Calu3 (cell line): Measurements from ENCODE around the gene HSPA1L. TPM values are rescaled to one million over a fixed set of nuclear protein-coding genes. Genes with fewer than 3 reads are reported as not detected.

ENCODE experiments used
- BruUV-seq: library from RNA; stranded (reverse); fragments of 400-500 nt; replicated peaks from 2 replicates; lab custom pipeline; 2021; lab: Mats Ljungman, UMichigan
- CTCF ChIA-PET: fragments of 300-600 bp; sonication (Branson Sonifier 250); formaldehyde crosslinking; loops from one replicate; lab custom pipeline; 2022; ENCODE audit warnings: antibody characterized with exemption; lab: Charles Lee
- DNase-seq: peaks from one replicate; pipeline ENCODE4 v3.0.0; 2022
- H3K27ac Mint-ChIP-seq: one replicate; pipeline ENCODE4 v1.8.0; 2022; ENCODE audit warnings: mixed read lengths; ENCODE audit not compliant: unreplicated experiment
- H3K27me3 Mint-ChIP-seq: one replicate; pipeline ENCODE4 v1.8.0; 2022; ENCODE audit warnings: mixed read lengths; ENCODE audit not compliant: unreplicated experiment
- H3K36me3 Mint-ChIP-seq: one replicate; pipeline ENCODE4 v1.8.0; 2022; ENCODE audit warnings: mild to moderate bottlenecking, moderate library complexity, mixed read lengths; ENCODE audit not compliant: insufficient read depth, unreplicated experiment
- H3K4me1 Mint-ChIP-seq: one replicate; pipeline ENCODE4 v1.8.0; 2022; ENCODE audit warnings: mild to moderate bottlenecking, low read depth, mixed read lengths; ENCODE audit not compliant: unreplicated experiment
- H3K4me3 Mint-ChIP-seq: one replicate; pipeline ENCODE4 v1.8.0; 2022; ENCODE audit warnings: mild to moderate bottlenecking, low read depth, moderate library complexity, mixed read lengths; ENCODE audit not compliant: unreplicated experiment
- H3K9me3 Mint-ChIP-seq: one replicate; pipeline ENCODE4 v1.8.0; 2022; ENCODE audit warnings: low read depth, mixed read lengths; ENCODE audit not compliant: unreplicated experiment
- CTCF ChIP-seq: fragments of 200-600 bp; IDR thresholded peaks from one replicate; pipeline ENCODE4 v1.8.0; 2022; ENCODE audit warnings: antibody characterized with exemption; ENCODE audit not compliant: unreplicated experiment
- intact Hi-C: fragments of 100-400 bp; cut with micrococcal nuclease; formaldehyde crosslinking; loops from one replicate; pipeline ENCODE4 v1.10.0; 2022; ENCODE audit not compliant: unreplicated experiment
- total RNA-seq: library from RNA; stranded (reverse); gene quantifications from 2 replicates; pipeline ENCODE4 v1.2.3, GENCODE V29; 2022

The HSPA1L gene
- total RNA-seq, 1 experiment from 2014 or later: 4.2 TPM

DNA sequence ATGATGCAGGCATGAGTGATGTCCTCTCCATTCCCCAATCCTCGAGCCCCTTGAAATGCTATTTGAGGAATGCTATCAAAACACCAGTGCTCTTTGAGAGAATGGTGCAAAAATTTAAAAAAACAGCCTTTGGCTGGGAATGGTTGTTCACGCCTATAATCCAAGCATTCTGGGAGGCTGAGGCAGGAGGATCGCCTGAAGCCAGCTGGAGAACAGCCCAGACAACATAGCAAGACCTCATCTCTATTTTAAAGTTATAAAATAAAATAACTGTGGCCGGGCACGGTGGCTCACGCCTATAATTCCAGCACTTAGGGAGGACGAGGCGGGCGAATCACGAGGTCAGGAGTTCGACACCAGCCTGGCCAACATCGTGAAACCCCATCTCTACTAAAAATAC, 15.3 kb downstream of the HSPA1L start:
- peaks cover 95% of the 10 kb centered on the region for H3K36me3 Mint-ChIP-seq
- H3K27ac Mint-ChIP-seq: no peak overlapping the region
- BruUV-seq: no TSS peak
- DNase-seq: no peak
- no peaks in the 10 kb centered on the region for H3K27me3 Mint-ChIP-seq
- H3K9me3 Mint-ChIP-seq: no peaks in the 10 kb centered on the region
- TF ChIP-seq CTCF: no peak
- H3K4me3 Mint-ChIP-seq: no peak overlapping the region
- intact Hi-C loops: no loop called here
- H3K4me1 Mint-ChIP-seq: no peaks in the 10 kb centered on the region
- CTCF ChIA-PET: interaction anchor here (1.2 kb wide), 1 partner anchor 25 kb away, joined by 5 read pairs; no protein-coding TSS in a partner anchor

DNA sequence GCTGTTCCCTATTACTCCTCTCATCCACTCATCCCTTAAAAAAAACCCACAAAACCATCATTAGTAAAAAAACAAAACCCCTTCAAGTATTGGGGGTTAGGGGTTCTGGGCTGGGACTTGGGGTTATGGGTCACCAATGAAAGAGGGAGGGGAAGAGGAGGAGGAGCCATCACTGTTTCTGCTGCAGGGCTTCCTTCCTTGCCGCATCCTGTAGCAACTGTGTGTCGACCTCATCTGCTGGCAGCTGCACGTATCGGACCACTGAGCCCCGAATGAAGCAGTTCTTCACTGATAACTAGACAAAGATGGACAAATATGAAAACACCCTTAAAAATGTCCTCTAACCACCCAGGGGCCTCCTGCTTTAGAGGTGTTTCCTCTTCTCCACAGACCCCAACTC, 17.5 kb downstream of the HSPA1L start:
- Mint-ChIP-seq H3K4me3 (no peak overlapping the region), H3K27ac (no peak overlapping the region), H3K9me3 (no peaks in the 10 kb centered on the region), H3K27me3 (no peaks in the 10 kb centered on the region), H3K4me1 (peaks cover 22% of the 10 kb centered on the region), H3K36me3 (peaks cover 95% of the 10 kb centered on the region)
- CTCF ChIA-PET: interaction anchor here (0.6 kb wide), 1 partner anchor 527 kb away, joined by 3 read pairs; no protein-coding TSS in a partner anchor
- DNase-seq: no peak
- intact Hi-C loops: no loop called here
- no TSS peak for BruUV-seq
- no peak for TF ChIP-seq CTCF

GRCh38 chr6:31796993-31797385, 18.1 kb downstream of the HSPA1L start:
- Mint-ChIP-seq H3K9me3 (no peaks in the 10 kb centered on the region), H3K27me3 (no peaks in the 10 kb centered on the region), H3K4me1 (peaks cover 28% of the 10 kb centered on the region), H3K4me3 (no peak overlapping the region), H3K27ac (no peak overlapping the region), H3K36me3 (peaks cover 95% of the 10 kb centered on the region)
- CTCF ChIA-PET: interaction anchor here (0.6 to 1.6 kb wide), 3 partner anchors 10 to 527 kb away, joined by 3 to 17 read pairs (median 3); partner anchors contain the start of gene LSM2
- TF ChIP-seq CTCF: no peak
- intact Hi-C loops: no loop called here
- no peak for DNase-seq
- BruUV-seq: no TSS peak

GRCh38 chr6:31795616-31796298, 19.3 kb downstream of the HSPA1L start, which contains the start of gene VARS1:
Gene VARS1 (minus strand): TSS chr6:31795752. CDS start chr6:31795217, 535 bp downstream.
- Mint-ChIP-seq H3K27me3 (no peaks in the 10 kb centered on the region), H3K27ac (peak within 1 kb of the TSS; percentile 93), H3K9me3 (no peaks in the 10 kb centered on the region), H3K36me3 (peaks cover 94% of the 10 kb centered on the region), H3K4me3 (peak within 1 kb of the TSS; percentile 84), H3K4me1 (peaks cover 40% of the 10 kb centered on the region)
- CTCF ChIA-PET: interaction anchor here (0.7 to 2.7 kb wide), 13 partner anchors 10 to 150 kb away, joined by 3 to 19 read pairs (median 4); partner anchors contain the start of genes HSPA1A, HSPA1B, HSPA1L and LSM2
- DNase-seq: peak; percentile 99
- no TSS peak for BruUV-seq
- intact Hi-C loops: loop anchor here (2.0 kb wide), 1 partner anchor 25 kb away; no protein-coding TSS in a partner anchor
- TF ChIP-seq CTCF: peak; percentile 96
